Measurements from ENCODE around the gene PLCD1. TPM values are rescaled to one million over a fixed set of nuclear protein-coding genes. Genes with fewer than 3 reads are reported as not detected.

The PLCD1 gene
- total and polyA plus RNA-seq, 2 of the 8 experiments (the other 6 are each of a cell fraction or from before 2014, with no cell fraction given): 15.3 to 19.2 TPM

- no peak for TF ChIP-seq GABPA (IDR thresholded peaks at IDR 0.05; ENCODE audit: borderline replicate concordance, insufficient read depth, low read length)
- TF ChIP-seq SUZ12 (IDR thresholded peaks at IDR 0.05; ENCODE audit: low read length): no peak
- no peak for TF ChIP-seq SAP30 (IDR thresholded peaks at IDR 0.05; ENCODE audit: insufficient read depth, insufficient replicate concordance, low read length)
- peak; percentile 84 to 87 for TF ChIP-seq RAD21 (IDR thresholded peaks at IDR 0.05 in 1 of 2, conservative IDR thresholded peaks at IDR 0.05 in 1 of 2; ENCODE audit: low read depth in 2 of 2, low read length in 2 of 2)
- TF ChIP-seq BACH1 (IDR thresholded peaks at IDR 0.05; ENCODE audit: low read length): no peak
- TF ChIP-seq SP1 (IDR thresholded peaks at IDR 0.05; ENCODE audit: low read depth, low read length): no peak
- no peak for TF ChIP-seq PHF8 (conservative IDR thresholded peaks at IDR 0.05; ENCODE audit: low read depth, low read length)
- TF ChIP-seq FOSL1 (IDR thresholded peaks at IDR 0.05; ENCODE audit: insufficient read depth, low read depth, low read length): no peak
- no peak for TF ChIP-seq CEBPB (IDR thresholded peaks at IDR 0.05; ENCODE audit: low read depth, low read length)
- 0 out of 2 replicates have a peak, but pooled peaks have one; percentile 27 for TF ChIP-seq JUND (IDR thresholded peaks at IDR 0.05; ENCODE audit: low read length)
- TF ChIP-seq USF2 (IDR thresholded peaks at IDR 0.05; ENCODE audit: low read length): no peak
- 0 out of 4 replicates have a peak, but pooled peaks of 1 of the 2 experiments have one; percentile 39 for TF ChIP-seq SIN3A (conservative IDR thresholded peaks at IDR 0.05 in 1 of 2, IDR thresholded peaks at IDR 0.05 in 1 of 2; ENCODE audit: low read depth in 1 of 2, low read length in 2 of 2)
- no peak for TF ChIP-seq ZNF274 (IDR thresholded peaks at IDR 0.05; ENCODE audit: borderline replicate concordance, extremely low read depth, low read length)
- no peak for TF ChIP-seq NRF1 (IDR thresholded peaks at IDR 0.05; ENCODE audit: low read depth, low read length)
Observed at GRCh38 chr3:37974121-37975083, 55.0 kb downstream of the PLCD1 start (continued).
